ENCODE results near the gene VMP1. TPM values are rescaled to one million over a fixed set of nuclear protein-coding genes. Genes with fewer than 3 reads are reported as not detected.

VMP1 gene
- total and polyA plus RNA-seq, 2 of the 13 experiments (the other 11 are each of a cell fraction or from before 2014, with no cell fraction given) = 186 to 271 TPM

DNA sequence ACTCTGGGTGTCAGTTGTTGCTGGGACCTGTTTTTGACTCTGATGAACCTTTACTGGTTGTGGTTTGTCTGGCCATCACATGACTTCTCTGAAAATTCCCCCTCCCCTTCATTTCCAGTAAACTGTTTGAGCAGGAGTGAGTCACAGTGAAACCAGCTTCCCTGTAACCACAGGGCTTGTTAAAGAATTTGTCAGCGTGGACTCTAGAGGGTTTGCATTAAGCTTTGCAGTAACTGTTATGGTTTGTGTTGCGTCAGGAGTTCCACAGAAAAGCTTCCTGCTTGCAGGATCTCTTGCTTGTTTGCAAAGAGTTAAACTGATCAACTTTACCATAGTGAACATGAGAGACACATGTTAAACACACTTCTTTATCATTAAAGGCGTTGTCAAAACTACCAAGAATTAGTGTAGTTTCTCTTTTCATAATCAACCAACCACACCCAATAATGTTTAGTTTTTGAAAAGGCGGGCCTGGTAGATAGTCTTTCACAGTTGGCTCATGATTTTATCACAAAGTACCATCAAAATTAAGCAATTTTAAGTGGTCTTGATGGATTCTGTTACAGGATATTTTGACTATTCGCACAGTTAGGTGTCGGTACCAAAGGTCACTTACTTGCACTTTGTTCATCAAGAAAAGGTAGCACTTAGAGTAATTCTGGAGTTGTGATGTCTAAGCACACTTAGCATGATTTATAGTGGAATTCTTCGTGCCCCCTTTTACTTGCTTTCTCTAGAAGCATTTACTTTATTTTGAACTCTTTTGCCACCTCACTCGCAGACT, 79.3 kb downstream of the VMP1 start (continued):
- TF ChIP-seq, protein P1, sequence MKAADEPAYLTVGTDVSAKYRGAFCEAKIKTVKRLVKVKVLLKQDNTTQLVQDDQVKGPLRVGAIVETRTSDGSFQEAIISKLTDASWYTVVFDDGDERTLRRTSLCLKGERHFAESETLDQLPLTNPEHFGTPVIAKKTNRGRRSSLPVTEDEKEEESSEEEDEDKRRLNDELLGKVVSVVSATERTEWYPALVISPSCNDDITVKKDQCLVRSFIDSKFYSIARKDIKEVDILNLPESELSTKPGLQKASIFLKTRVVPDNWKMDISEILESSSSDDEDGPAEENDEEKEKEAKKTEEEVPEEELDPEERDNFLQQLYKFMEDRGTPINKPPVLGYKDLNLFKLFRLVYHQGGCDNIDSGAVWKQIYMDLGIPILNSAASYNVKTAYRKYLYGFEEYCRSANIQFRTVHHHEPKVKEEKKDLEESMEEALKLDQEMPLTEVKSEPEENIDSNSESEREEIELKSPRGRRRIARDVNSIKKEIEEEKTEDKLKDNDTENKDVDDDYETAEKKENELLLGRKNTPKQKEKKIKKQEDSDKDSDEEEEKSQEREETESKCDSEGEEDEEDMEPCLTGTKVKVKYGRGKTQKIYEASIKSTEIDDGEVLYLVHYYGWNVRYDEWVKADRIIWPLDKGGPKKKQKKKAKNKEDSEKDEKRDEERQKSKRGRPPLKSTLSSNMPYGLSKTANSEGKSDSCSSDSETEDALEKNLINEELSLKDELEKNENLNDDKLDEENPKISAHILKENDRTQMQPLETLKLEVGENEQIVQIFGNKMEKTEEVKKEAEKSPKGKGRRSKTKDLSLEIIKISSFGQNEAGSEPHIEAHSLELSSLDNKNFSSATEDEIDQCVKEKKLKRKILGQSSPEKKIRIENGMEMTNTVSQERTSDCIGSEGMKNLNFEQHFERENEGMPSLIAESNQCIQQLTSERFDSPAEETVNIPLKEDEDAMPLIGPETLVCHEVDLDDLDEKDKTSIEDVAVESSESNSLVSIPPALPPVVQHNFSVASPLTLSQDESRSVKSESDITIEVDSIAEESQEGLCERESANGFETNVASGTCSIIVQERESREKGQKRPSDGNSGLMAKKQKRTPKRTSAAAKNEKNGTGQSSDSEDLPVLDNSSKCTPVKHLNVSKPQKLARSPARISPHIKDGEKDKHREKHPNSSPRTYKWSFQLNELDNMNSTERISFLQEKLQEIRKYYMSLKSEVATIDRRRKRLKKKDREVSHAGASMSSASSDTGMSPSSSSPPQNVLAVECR (CRISPR knock-in tag; IDR thresholded peaks at IDR 0.05; ENCODE audit: borderline replicate concordance) = peak; percentile 86; the same call in 1 of the 2 replicates
- TF ChIP-seq ATAD3A (CRISPR knock-in tag; IDR thresholded peaks at IDR 0.05) (no peak), ZNF207 (IDR thresholded peaks at IDR 0.05; ENCODE audit: borderline replicate concordance) (no peak), HMGXB3 (CRISPR knock-in tag; IDR thresholded peaks at IDR 0.05; ENCODE audit: borderline replicate concordance) (peak; percentile 96), TBP (CRISPR knock-in tag; IDR thresholded peaks at IDR 0.05) (no peak), ZBTB7A (CRISPR knock-in tag; IDR thresholded peaks at IDR 0.05) (no peak), SNRNP70 (IDR thresholded peaks at IDR 0.05; ENCODE audit: low read depth, low read length) (no peak), ZNF766 (CRISPR knock-in tag; IDR thresholded peaks at IDR 0.05; ENCODE audit: borderline replicate concordance) (peak; percentile 95), HNRNPK (IDR thresholded peaks at IDR 0.05; ENCODE audit: low read depth, low read length, poor library complexity, severe bottlenecking) (no peak), ZNF451 (CRISPR knock-in tag; IDR thresholded peaks at IDR 0.05) (peak; percentile 80; the same call in 1 of the 2 replicates), POLR2AphosphoS2 (IDR thresholded peaks at IDR 0.05; ENCODE audit: low read depth, low read length) (no peak; the same call in 1 of the 2 replicates), ZNF674 (CRISPR knock-in tag; IDR thresholded peaks at IDR 0.05; ENCODE audit: low read depth) (no peak), ATRX (CRISPR knock-in tag; IDR thresholded peaks at IDR 0.05; ENCODE audit: borderline replicate concordance) (no peak), NFE2L2 (IDR thresholded peaks at IDR 0.05; ENCODE audit: low read length) (0 out of 2 replicates have a peak, but pooled peaks have one; percentile 2), ELK4 (CRISPR knock-in tag; IDR thresholded peaks at IDR 0.05; ENCODE audit: borderline replicate concordance) (no peak), ZFP36 (IDR thresholded peaks at IDR 0.05; ENCODE audit: borderline replicate concordance, low read depth, low read length, partially characterized antibody) (no peak), MIER2 (CRISPR knock-in tag; IDR thresholded peaks at IDR 0.05) (peak; percentile 86), ZNF724P (CRISPR knock-in tag; IDR thresholded peaks at IDR 0.05; ENCODE audit: borderline replicate concordance) (no peak), ZNF232 (CRISPR knock-in tag; IDR thresholded peaks at IDR 0.05; ENCODE audit: borderline replicate concordance) (peak; percentile 94), NFKBIZ (CRISPR knock-in tag; IDR thresholded peaks at IDR 0.05) (peak; percentile 100)
